HepG2 (cell line): Measurements from ENCODE around the gene APOL4.

Source experiments
- HOXA9 ChIP-seq: sonication (generic); formaldehyde crosslinking; IDR thresholded peaks from 2 replicates; pipeline ENCODE4 v1.8.1; 2022; ENCODE audit warnings: missing genetic modification reagents, mild to moderate bottlenecking, moderate library complexity, borderline replicate concordance
- SAFB2 ChIP-seq: sonication (generic); formaldehyde crosslinking; IDR thresholded peaks from 2 replicates; pipeline ENCODE4 v1.5.1; 2020; ENCODE audit warnings: missing genetic modification reagents, low read depth, mild to moderate bottlenecking, borderline replicate concordance
- SIN3A ChIP-seq: IDR thresholded peaks from 2 replicates; pipeline ENCODE4 v1.6.1; 2011; ENCODE audit warnings: low read depth, mild to moderate bottlenecking, control low read depth, low read length, borderline replicate concordance
- SUZ12 ChIP-seq: fragments of 150-350 bp; IDR thresholded peaks from 2 replicates; pipeline ENCODE4 v1.6.1; 2014; ENCODE audit warnings: low read depth, low read length
- TF ChIP-seq, protein P1 (sequence below): sonication (generic); formaldehyde crosslinking; IDR thresholded peaks from 2 replicates; pipeline ENCODE4 v1.8.0; 2022; ENCODE audit warnings: mild to moderate bottlenecking, missing genetic modification reagents, moderate library complexity

- TF ChIP-seq SUZ12 (no peak), HOXA9 (CRISPR knock-in tag) (no peak), SIN3A (no peak), SAFB2 (CRISPR knock-in tag) (no peak)
- TF ChIP-seq, protein P1, sequence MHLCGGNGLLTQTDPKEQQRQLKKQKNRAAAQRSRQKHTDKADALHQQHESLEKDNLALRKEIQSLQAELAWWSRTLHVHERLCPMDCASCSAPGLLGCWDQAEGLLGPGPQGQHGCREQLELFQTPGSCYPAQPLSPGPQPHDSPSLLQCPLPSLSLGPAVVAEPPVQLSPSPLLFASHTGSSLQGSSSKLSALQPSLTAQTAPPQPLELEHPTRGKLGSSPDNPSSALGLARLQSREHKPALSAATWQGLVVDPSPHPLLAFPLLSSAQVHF (CRISPR knock-in tag): no peak
Observed at GRCh38 chr22:36152088-36152487, 49.5 kb downstream of the APOL4 start.
